Hypothalamus (tissue), 51 donors: ENCODE measurements around the gene FGFBP3.
"Not testable (repeated sequence)": the region's sequence is repeated elsewhere in the genome, so short reads cannot be mapped to it uniquely, and the experiment has no call there.

Experiments used
- DNase-seq, 51 donors: peaks; one replicate each; lab custom pipeline; 2025; lab: John Stamatoyannopoulos, UW

The FGFBP3 gene

DNA sequence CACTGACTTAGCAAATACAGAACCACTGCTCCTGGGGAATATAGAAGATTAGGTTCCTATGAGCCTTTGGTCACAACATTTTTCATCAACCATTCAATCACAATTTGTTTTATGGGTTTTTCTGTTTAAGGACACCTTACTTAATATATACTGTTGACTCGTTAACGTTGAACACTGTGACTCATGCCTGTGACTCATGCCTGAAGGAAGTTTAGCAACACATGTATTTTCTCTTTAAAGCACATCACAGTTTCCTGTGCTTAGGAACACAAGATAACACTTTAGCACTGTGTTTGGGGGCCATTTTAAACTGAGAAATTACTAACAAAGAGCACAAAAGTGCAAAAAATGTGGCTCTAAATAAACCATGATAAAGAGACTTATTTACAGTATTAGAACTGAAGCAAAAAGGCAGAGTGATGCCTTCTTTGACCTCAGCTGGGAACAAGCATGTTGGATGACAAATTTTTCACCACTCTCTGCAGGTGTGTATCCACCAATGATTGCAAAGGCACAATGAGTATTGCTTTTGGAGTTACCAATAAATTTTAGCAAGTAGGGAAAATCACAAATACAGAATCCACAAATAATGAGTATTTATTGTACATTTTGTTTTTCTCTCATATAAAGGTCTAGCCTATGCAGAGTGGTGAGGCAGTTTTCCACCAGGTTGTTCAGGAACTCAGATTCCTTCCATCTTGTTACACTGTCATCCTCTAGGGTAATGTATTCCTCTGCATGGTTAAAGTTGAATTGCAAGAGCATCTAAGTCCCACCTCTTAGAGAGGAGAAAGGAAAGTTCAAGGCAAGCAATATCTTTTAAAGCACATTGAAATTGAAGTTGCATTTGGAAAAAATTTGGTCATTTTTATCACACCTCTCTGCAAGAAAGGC, 7.3 kb downstream of the FGFBP3 start:
- DNase-seq: peak in 1 of 51 donors; percentile 42

DNA sequence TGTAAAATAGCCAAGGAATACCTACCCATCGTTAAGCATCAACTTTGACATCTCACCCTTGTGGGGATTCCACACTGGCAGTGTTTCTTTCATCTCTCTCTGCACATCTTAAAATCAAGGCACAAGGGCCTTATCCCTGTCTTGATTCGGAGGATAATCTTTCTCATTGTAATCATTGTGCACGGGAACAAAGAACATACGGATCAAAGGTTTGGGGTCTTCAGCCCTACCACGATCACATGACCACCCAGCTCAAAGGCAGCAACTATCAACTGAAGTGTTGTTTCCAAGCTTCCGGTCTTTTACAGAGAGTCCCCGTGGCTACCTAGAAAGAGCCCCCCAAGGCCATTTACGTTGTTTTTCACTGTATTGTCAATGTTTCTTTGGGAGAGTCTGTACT, 11.9 kb downstream of the FGFBP3 start:
- no peak for DNase-seq

DNA sequence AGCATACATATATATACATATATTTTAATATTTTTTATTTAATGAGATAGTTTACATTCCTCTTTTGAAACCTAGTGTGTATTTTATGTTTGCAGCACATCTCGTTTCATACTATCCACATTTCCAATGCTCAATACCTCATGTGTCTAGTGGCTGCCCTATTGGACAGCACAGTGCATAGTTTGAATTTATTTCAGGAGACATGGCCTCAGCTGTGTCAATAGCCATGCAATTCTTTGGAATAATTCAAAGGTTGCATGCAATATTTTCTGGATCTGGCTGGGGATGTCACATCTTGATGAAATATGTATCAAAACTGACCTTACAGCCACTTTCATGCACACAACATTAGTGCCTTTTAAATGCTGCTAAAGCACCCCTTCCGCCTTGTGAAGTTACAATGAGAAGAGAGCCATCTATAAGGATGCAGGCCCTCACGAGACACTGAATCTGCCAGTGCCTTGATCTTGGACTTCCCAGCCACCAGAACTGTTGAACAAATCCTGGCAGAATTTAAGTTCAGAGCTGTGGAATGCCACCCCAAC, 13.0 kb downstream of the FGFBP3 start:
- no peak for DNase-seq

DNA sequence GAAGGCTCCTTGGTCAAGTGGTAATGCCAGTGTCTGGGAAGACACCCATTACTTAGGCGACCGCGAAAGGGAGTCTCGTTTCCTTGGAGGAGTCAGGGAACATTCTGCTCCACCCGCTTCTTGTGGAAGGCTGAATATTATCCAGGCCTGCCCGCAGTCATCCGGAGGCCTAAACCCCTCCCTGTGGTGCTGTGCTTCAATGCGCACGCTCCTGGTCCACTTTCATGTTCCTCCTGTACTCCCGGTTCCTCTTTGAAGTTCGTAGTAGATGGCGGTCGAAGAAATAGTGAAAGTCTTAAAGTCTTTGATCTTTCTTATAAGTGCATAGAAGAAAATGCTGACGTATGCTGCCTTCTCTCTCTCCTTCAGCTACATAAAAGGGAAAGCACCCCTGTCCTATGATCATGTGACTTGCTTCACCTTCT, 15.0 kb downstream of the FGFBP3 start:
- not testable (repeated sequence) for DNase-seq

DNA sequence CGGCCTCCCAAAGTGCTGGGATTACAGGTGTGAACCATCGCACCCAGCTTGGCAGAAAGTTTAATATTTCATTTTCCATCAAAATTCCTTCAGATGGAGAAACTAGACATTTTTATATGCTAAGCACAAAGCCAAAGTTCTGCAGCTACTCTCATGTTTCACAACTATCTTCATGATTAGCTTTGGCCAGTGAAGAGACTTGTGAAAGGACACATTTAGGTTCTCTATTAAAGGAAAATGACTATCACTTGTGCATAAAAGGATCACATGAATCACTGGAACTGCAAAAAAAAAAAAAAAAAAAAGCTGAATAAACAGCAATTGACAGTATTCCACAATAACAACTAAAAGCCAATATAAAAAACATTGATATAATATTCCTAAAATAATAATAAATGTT, 16.2 kb downstream of the FGFBP3 start:
- DNase-seq: no peak

DNA sequence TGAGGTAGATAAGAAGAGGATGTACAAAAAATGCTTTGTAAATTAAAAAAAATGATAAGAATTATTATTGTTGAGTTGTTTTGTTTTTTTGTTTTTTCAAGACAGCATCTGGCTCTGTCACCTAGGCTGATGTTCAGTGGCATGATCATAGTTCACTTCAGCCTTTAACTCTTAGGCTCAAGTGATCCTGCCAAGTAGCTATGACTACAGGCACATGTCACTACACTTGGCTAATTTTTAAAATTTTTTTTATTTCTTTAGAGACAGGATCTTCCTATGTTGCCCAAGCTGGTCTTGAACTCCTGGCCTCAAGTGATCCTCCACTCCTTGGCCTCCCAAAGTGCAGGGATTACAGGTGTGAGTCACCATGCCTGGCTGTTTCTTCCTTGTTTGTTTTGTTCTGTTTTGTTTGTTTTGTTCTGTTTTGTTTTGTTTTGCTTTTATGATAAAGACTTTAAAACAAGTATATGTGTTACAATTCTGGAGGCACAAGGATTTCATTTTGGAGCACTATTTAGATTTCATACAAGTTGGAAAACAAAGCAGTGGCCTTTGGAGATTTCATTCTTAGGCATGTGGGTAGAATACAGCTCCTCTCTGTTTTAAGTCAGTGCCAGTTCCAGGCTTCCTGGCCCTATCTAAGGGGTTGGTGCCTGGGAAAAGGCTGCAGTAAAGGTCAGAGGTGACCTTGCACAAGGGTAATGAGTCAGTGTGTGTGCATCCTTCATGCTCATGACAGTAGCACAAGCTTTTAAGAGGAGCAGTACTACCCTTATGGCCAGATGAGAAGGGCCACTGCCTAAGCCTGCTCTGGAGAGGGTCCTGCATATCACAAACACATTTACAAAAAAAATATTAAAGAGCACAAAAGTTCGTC, 17.9 kb downstream of the FGFBP3 start:
- DNase-seq: no peak

DNA sequence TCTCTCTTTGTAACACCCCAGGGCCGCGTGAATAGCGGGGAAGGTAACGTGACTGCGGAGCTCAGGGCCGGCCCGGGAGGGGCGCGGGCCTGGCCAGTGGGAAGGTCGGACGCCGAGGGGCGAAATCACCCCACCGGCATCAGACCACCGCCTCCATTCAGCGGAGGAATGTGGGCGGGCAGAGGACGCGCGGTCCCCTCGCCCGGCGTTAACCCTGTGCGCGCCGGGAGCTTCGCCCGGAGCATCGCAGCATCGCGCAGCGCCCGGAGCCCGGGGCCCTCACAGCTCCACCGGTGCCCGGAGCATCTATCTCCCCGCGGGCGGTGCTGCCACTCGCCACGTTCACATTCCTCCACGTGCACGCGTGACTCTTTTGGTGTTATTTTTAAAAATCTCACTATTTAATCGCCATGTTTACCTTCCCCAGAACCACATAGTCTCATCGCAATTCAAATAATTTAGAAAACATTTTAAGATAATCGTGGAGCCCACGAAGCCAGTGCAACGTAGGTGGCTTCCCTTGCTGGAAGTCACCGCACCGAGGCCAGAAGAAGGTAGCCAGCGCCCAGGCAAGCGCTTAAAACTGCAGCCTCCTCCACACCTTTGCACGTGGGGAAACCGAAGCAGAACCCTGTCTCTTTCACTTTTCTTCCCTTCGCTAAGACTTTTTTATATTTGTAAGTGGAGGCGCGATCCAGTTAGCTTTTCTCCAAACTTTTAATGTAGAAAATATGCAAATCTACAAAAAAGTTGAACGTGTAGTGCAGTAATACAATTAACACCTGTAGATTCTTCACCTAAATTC, 21.8 kb downstream of the FGFBP3 start:
- DNase-seq: peak in 43 of 51 donors; percentile 8 to 78 (median 46)

DNA sequence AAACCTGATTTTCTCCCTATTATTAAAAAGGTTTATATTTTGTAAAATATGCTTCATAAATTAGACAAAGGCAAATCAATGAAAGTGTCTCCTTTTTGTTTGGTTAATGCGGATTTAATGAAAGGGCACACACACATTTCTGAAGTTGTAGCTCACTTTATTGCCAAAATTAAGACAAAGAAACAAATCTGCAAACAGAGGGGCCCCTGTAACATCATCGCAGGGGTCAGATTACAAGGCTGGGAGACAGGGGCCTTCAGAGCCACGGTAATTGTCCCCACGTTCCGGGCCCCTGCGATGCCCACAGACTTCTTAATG, 22.4 kb downstream of the FGFBP3 start:
- no peak for DNase-seq

DNA sequence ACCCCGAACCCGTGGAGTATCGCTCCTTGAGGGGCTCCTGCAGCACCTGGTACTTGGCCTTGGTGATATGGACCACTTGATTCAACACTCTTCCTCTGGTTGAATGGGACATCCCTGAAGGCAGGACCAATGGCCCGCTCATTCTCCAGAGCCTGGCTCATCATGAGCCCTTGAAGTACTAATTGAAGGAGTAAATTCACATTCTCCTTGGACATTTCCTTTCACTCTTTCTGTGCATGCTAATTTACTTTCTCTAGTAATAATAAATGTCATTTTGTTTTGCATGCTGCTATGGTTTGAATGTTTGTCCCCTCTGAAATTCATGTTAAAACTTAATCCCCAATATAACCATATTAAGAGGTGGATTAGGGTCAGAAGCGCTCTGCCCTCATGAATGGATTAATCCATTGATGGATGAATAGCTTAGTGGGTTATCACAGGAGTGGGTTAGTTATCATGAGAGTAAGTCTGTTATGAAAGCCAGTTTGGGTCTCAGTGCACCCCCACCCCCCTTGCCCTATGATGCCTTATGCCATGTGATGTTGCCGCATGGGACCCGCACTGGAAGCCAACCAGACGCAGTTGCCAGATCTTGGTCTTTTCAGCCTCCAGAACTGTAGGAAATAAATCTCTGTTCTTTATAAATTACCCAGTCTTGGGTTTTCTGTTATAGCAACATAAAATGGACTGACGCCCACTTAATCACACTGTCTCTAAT, 23.8 kb downstream of the FGFBP3 start:
- no peak for DNase-seq

DNA sequence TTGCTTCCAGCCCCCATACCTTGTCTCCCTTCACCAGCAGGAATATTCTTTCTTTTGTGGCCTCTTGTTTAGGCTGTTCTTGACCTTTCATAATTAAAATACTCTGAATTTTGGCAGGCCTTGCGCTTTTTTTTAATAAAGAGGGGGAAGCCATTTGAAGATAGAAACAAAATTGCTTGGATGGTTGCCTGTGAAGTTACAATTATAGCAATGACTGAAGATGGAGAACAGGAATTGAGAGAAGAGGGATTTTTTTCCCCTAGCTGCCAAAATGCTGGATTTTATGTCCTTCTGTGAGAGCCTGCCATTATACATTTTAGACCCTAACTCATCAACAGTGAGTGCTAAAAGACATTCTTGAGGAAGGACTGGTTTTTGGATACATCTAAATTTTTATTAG, 24.8 kb downstream of the FGFBP3 start:
- no peak for DNase-seq

DNA sequence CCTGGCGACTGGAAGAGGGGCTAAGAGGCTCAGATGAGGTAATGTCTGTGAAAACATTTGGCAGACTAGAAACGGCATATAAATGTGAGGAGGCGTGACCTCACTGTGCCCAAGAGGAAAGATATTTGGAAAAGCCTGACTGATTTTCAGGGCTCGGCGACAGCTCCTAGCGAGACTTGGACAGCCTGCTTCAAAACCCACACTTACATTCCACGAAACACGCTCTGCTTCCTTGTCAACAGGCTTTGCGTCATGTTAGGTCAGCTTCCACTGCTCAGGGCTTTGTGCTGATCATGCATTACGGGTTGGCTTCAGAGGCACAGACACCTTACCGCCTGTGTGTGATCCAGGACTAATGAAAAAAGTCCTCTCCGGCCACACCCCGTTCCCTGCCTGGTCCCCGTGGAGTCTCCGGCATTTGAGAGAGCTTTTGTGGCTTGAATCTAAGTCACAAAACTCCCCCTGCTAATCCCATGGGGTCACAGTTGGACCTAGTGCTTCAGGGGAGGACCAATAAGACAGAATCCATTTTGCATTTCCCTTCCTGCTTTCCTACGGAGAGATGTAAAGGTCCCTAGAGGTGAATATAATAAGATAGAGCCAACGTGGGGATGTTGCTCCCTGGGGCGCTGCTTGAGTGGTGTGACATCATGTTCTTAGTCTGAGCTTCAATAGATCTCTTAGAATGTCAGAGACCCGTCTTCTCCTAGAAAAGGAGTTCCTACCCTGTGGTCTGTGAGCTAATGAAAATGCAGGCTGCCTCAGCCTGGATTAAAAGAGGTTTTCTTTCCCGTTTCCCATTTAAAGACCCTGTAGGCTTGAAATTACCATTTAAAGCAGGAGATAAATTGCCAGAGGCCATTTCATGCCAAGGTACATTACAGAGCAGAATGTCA, 25.5 kb downstream of the FGFBP3 start:
- peak in 22 of 51 donors; percentile 9 to 62 (median 22) for DNase-seq

DNA sequence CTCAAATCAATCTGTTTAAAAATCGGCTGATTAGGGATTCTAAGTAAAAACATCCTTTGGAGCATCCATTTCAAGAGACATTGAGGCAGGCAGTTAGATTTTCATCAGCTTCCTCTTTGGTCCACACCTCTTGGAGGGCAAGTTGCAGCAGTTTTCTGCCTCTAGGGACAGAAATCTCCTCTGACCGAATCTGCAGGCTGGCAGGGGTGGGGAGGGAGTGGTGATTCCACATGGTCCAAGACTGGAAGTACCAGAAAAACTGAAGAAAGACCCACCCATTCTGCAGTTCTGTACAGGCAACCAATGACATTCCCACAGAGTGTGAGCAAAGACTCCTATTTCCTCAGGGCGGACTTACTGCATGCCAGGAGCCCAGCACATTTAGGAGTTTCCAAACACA, 29.0 kb downstream of the FGFBP3 start:
- DNase-seq: peak in 1 of 51 donors; percentile 4

DNA sequence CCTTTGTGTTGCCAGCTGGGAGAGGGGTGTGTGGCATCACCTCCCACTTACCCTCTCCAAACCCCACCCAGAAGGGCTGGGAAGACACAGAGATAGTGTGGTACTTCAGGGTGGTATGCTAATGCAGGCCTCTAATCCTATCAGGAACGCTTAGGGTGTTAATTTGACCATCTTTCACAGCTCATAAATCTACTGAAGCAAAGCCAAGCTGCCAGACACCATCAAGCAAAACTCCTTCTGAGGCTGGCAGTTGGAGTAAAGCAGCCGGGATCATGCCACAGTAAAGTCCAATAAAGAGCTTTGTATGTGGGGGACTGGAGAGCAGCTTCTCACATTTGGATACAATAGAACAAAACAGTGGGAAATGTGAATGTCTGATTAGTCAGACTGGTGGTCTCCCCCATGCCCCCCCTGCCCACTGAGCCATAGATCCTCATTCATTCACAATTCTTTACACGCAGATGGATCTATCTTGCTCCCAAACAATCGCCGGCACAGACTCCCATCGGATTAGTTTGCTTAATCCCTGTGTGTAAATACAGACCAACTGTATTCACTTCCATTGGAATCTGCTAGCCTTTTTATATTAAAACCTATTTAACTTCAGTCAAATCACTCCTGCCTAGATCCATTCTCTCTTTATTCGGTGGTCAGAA, 29.6 kb downstream of the FGFBP3 start:
- DNase-seq: no peak

DNA sequence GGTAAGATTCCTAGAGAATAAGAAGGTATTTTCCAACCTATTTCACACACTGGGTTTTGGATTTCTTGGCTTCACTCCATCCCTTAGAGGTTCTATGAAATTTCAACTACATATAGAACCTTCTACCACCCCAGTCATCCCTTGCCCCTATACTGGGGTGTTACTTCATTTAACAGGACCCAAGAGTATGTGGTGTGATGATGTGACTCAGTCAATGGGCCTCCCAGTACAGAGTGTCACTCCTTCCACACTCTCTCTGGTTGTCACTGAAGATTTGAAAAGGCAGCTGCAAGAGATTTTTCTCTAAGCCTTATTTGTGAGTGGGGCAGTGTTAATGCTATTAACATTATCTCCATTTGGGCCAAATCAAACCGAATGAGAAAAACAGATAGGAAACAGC, 33.5 kb downstream of the FGFBP3 start:
- no peak for DNase-seq

DNA sequence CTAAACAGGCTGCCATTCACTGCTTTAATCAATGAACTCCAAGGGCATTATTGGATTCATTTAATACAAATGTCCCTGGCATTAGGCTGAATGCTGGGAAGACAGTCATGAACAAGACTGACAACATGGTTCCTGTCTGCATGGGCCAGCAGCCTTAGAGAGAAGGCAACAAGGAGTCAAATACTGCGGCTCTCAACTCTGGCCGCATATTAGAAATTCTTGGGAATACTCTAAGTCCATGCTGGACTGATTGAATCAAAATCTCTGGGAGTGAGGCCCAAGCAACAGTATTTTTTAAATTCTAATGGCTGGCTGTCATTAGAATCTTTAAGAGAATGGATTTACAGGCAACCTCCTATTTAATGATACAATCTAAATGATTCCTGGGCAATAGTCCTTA, 34.1 kb downstream of the FGFBP3 start:
- no peak for DNase-seq

DNA sequence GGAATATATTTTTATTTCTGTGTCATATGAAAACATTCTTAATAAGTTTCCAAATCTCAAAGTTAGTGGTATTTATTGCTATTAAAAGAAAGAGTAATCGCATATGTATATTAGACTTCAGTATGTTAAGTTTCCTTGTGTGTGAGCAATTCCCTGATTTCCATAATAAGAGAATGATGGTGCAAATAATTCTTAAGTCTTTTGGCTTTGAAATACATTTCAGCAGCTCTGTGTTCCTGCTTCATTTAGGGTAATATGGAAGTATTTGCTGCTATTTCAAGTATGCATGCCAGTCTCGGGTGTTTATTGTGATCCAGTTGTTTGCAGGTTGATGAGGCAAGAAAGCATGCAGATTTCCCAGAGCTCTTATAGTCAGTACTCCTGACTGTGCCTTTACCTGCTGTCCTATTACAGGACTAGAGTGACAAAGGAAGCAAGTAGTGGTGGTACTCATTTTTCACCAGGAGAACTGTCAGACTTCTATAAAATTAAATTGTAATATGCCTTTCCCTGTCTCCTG, 43.7 kb downstream of the FGFBP3 start:
- no peak for DNase-seq

DNA sequence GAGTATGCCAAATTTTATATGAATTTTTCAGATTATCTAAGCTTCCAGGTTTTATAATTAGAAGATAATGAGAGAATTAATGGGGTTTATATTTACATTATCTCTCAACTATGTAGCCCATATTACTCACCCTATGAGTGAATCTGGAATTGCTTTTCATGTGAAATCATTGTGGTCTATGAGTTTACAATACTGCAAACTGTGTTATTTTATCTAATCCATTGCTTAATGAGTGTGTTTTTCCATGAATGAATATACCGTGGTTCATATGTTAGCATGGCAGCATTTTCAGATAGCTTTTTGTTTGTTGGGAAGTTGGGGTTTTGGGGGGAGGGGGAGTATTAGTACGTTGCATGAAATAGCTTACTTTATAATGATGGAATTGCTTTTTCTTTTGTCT, 44.5 kb downstream of the FGFBP3 start:
- DNase-seq: no peak

DNA sequence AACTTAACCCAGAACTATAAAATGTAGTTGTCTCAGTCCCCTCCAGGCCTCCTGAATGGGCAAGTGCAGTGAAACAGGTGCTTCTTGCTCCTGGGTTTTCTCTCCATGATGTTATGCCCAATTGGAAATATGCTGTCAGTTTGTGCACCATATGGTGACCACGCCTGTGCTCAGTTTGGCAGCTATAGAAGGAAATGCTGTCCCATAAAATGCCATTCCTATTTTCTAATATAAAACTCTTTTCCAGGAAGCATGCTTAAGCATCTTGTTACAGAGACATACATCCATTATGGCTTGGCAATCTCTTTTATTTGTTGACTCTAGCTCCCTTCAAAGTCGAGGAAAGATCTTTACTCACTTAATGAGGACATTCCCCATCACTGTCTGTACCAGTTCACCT, 45.2 kb downstream of the FGFBP3 start:
- DNase-seq: no peak
